Naive thymus-derived CD8-positive, alpha-beta T cell (primary cell): ENCODE data around the gene SBK2. TPM values are rescaled to one million over a fixed set of nuclear protein-coding genes. Genes with fewer than 3 reads are reported as not detected.
A peak's percentile ranks its signal among the peaks of the same experiment; 100 is the strongest.
"Not testable (repeated sequence)": the region's sequence is repeated elsewhere in the genome, so short reads cannot be mapped to it uniquely, and the experiment has no call there.

Experiments
- ATAC-seq, 2 donors: fragments of 150-1000 bp; cut with Tn5 transposase in 1 of 2; sonication (Bioruptor Pico), chemical (Tn5 transposase) in 1 of 2; 1 replicate in 1 of 2; 2 replicates in 1 of 2; pipeline ENCODE4 v1.10.0; 2021; ENCODE audit warnings: mild to moderate bottlenecking in 2 of 2, moderate library complexity in 2 of 2
- POLR2A ChIA-PET: fragments of 350-600 bp; sonication (Branson Sonifier 250); formaldehyde crosslinking; loops from one replicate; lab custom pipeline; 2021; ENCODE audit warnings: antibody characterized with exemption; lab: Charles Lee
- DNase-seq, 10 donors: peaks; one replicate each; pipeline versions ENCODE4 v3.0.0 to v3.0.0-alpha.2; 2020 to 2022
- H3K27ac Mint-ChIP-seq, 10 donors: one replicate each; pipeline ENCODE4 v1.8.0; 2020 to 2022; ENCODE audit warnings: mild to moderate bottlenecking in 10 of 10, mixed read lengths in 10 of 10, moderate library complexity in 4 of 10, inconsistent platforms in 1 of 10
- H3K27me3 Mint-ChIP-seq, 5 donors: one replicate each; pipeline ENCODE4 v1.8.0; 2021 to 2022; ENCODE audit warnings: mixed read lengths in 5 of 5
- H3K36me3 Mint-ChIP-seq, 3 donors: one replicate each; pipeline ENCODE4 v1.8.0; 2020 to 2022; ENCODE audit warnings: mixed read lengths in 3 of 3, mild to moderate bottlenecking in 2 of 3, inconsistent platforms in 1 of 3
- H3K4me1 Mint-ChIP-seq, 4 donors: one replicate each; pipeline ENCODE4 v1.8.0; 2021 to 2022; ENCODE audit warnings: mixed read lengths in 4 of 4
- H3K4me3 Mint-ChIP-seq, 10 donors: one replicate each; pipeline ENCODE4 v1.8.0; 2020 to 2022; ENCODE audit warnings: mild to moderate bottlenecking in 10 of 10, mixed read lengths in 10 of 10, moderate library complexity in 6 of 10, inconsistent platforms in 1 of 10
- H3K9me3 Mint-ChIP-seq, 9 donors: one replicate each; pipeline ENCODE4 v1.8.0; 2020 to 2022; ENCODE audit warnings: mixed read lengths in 9 of 9, mild to moderate bottlenecking in 3 of 9, inconsistent platforms in 1 of 9, moderate library complexity in 1 of 9
- polyA plus RNA-seq, 3 donors: library from polyadenylated mRNA; unstranded; fragments of 300-500 nt; fragmentation: Illumina TruSeq; gene quantifications; one replicate each; pipeline ENCODE4 v1.2.3, GENCODE V29; 2021
- total RNA-seq, 8 experiments: library from RNA in 2 of 8; stranded (reverse) in 2 of 8; gene quantifications; one replicate each; pipeline ENCODE4 v1.2.3 and lab custom pipeline; 2021 to 2026

SBK2 gene
- total and polyA plus RNA-seq, 5 experiments from 2014 or later, result not detected

DNA sequence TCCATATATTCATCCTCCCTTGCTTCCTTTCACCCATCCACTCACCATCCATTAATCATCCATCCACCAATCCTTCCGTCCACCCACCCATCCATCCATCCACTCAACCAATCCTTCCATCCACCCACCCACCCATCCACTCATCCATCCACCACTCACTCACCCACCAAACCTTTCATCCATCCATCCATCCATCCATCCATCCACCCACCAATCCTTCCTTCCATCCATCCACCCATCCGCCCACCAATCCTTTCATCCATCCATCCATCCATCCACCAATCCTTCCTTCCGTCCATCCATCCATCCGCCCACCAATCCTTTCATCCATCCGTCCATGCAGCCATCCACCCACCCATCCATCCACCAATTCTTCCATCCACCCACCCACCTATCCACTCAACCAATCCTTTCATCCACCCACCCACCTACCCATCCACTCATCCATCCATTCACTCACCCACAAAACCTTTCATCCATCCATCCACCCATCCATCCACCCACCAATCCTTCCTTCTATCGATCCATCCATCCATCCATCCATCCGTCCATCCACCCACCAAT lies 5.4 kb upstream of the SBK2 start:
- no peak overlapping the region for H3K4me3 Mint-ChIP-seq
- peaks cover 6 to 30% (median 23%) of the 10 kb centered on the region in 5 donors for H3K27me3 Mint-ChIP-seq
- DNase-seq (no peak), ATAC-seq (no peak)
- no peaks in the 10 kb centered on the region for H3K36me3 Mint-ChIP-seq
- no peak overlapping the region for H3K27ac Mint-ChIP-seq
- peaks cover 0 to 10% (median 0%) of the 10 kb centered on the region in 9 donors for H3K9me3 Mint-ChIP-seq
- POLR2A ChIA-PET, result no interaction called here
- peaks cover 0 to 5% (median 3%) of the 10 kb centered on the region in 4 donors for H3K4me1 Mint-ChIP-seq

DNA sequence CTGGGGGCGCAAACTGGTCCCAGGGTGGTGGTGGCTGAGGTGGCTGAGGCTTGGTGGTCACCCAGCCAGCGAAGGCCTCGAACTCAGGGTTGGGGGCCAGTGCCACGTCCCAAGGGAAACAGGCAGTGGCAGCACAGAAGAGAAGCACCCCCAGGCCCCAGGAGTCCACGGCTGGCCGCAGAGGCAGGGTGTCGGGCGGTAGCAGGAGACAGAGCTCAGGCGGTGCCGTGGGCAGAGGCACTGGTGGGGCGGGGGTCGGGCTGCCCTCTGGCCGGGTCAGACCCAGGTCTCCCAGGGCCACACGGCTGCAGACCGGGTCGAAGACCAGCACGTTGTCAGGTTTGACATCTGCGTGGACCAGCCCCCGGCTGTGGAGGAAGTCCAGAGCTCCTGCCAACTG lies 4.2 kb upstream of the SBK2 start:
- Mint-ChIP-seq H3K27me3 (peaks cover 6 to 23% (median 13%) of the 10 kb centered on the region in 5 donors), H3K9me3 (peaks cover 0 to 10% (median 0%) of the 10 kb centered on the region in 9 donors), H3K4me3 (no peak overlapping the region), H3K36me3 (no peaks in the 10 kb centered on the region), H3K4me1 (peaks cover 0 to 4% (median 0%) of the 10 kb centered on the region in 4 donors), H3K27ac (no peak overlapping the region)
- DNase-seq (no peak), ATAC-seq (no peak)
- POLR2A ChIA-PET, result no interaction called here

DNA sequence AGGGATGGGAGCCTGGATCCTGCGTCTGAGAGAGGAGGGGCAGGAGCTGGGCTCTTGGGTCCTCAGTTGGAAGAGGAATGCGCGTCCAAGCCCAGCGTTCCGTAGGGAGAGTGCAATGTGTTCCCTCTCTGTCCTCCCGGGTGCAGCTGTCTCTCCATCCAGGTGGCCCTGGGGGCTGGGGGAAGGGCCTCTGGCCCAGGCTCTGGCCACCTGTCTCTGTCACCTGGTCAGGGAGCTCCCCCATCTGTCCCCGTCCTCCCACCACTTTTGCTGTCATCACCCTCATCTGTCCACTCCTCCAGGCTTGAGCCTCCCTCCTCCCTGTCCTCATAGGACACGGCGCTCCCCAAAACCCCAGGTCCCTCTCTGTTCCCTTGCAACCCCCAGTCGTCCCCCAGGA lies 3.7 kb upstream of the SBK2 start:
- Mint-ChIP-seq H3K27ac (no peak overlapping the region), H3K4me1 (peaks cover 0 to 3% (median 0%) of the 10 kb centered on the region in 4 donors), H3K4me3 (no peak overlapping the region), H3K27me3 (peaks cover 5 to 18% (median 9%) of the 10 kb centered on the region in 5 donors), H3K9me3 (peaks cover 0 to 10% (median 0%) of the 10 kb centered on the region in 9 donors), H3K36me3 (no peaks in the 10 kb centered on the region)
- DNase-seq (no peak), ATAC-seq (no peak)
- POLR2A ChIA-PET, result no interaction called here

DNA sequence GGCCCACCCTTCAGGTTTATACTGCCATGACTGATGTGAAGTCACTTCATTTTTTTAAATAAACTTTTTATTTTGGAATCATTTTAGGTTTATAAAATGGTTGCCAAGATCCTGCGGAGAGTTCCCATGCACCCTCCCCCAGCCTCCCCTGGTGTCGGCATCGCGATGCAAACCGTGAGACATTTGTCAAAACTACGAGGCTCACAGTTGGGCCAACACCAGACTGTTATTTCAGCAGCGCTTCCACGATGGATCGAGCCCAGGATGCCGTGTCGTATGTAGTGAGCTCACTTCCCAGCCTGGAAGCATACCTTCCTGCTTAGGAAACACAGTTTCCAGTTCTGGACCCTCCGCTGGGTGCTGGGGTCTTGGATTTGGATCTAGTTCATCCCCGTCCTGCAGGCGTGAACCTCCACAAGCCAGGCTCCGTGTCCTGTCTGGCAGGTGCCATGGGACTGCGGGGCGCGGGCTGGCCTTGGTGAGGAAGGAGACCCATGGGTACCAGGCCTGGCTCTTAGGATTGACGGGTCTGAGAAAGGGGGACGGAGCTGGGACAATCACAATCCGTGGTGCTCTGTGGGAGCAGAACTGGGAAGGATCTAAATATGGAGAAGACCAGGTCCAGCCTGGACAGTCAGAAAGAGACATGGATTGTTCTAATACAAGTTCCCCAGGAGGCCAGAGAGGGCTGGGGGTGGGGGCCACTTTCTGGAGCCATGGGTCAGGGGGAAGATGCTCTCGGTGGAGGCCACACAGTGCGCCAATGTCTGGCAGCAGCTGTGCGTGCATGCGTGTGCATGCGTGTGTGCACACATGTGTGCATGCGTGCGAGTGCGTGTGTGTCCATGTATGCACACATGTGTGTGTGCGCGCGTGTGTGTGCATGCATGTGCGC lies 2.4 kb upstream of the SBK2 start:
- Mint-ChIP-seq H3K27me3 (peaks cover 0 to 12% (median 6%) of the 10 kb centered on the region in 5 donors), H3K36me3 (no peaks in the 10 kb centered on the region), H3K4me3 (no peak overlapping the region), H3K27ac (peak overlapping the region in 1 of 10 donors; percentile 76), H3K4me1 (no peaks in the 10 kb centered on the region), H3K9me3 (peaks cover 0 to 10% (median 0%) of the 10 kb centered on the region in 9 donors)
- ATAC-seq (no peak), DNase-seq (no peak)
- POLR2A ChIA-PET, result no interaction called here

DNA sequence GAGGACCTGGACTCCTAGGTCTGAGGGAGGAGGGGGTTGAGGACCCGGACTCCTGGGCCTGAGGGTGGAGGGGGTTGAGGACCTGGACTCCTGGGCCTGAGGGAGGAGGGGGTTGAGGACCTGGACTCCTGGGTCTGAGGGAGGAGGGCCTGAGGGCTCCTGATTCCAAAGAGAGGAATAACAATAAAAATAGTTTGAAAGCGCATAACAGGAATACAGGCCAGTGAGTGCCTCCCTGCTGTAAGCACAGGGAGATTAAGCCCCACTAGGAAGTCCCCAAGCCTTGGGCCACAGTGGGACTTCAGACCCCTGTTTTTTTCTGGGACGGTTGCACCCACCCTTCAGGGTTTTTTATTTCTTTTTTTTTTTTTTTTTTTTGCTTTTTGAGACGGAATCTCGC lies 1.2 kb upstream of the SBK2 start:
- H3K4me3 Mint-ChIP-seq, result no peak overlapping the region
- H3K27me3 Mint-ChIP-seq, result peaks cover 0 to 10% (median 3%) of the 10 kb centered on the region in 5 donors
- DNase-seq (no peak), ATAC-seq (no peak)
- no peak overlapping the region for H3K27ac Mint-ChIP-seq
- POLR2A ChIA-PET, result no interaction called here
- peaks cover 0 to 3% (median 0%) of the 10 kb centered on the region in 9 donors for H3K9me3 Mint-ChIP-seq
- no peaks in the 10 kb centered on the region for H3K36me3 Mint-ChIP-seq
- H3K4me1 Mint-ChIP-seq, result no peaks in the 10 kb centered on the region

DNA sequence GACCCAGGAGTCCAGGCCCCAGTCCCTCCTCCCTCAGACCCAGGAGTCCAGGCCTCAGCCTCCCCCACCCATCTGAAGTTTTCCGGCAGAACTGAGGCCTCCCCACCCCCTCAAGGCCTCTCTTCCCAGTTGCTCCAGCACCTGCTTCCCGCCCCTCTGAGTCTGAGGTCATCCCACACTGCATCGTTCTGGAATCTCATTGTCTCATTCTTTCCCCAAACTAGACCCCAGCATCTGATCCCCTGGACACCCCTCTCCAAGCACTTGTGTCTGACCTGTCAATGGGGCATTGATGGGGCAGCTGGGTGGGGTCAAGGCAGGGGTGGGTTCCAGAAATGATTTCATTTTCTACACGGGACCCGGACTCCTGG lies 793 bp upstream of the SBK2 start:
- DNase-seq (no peak), ATAC-seq (no peak)
- Mint-ChIP-seq H3K36me3 (no peaks in the 10 kb centered on the region), H3K27me3 (peaks cover 0 to 10% (median 3%) of the 10 kb centered on the region in 5 donors), H3K4me3 (no peak overlapping the region), H3K27ac (no peak overlapping the region), H3K4me1 (no peaks in the 10 kb centered on the region), H3K9me3 (no peaks in the 10 kb centered on the region)
- POLR2A ChIA-PET, result no interaction called here

DNA sequence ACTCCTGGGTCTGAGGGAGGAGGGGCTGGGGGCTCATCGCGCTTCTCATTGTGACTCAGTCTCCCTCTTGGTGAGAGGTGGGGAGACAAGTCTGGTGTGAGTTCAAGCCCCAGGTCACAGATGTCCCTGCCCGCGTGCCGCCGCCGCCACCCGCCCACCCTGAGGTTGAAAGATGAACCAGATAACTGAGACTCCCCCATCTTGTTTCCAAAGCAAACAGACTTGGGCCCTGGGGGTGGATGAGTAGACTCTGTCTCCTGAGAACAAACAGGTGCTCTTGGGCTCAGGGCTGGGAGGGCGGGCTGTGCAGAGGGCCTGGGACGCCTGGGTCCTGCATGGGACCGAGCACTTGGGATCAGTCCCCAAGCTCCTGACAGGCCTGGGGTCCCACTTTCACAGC lies 567 bp downstream of the SBK2 start:
- POLR2A ChIA-PET, result no interaction called here
- peaks cover 0 to 7% (median 0%) of the 10 kb centered on the region in 5 donors for H3K27me3 Mint-ChIP-seq
- no peak overlapping the region for H3K27ac Mint-ChIP-seq
- DNase-seq, result no peak
- ATAC-seq, result no peak
- H3K36me3 Mint-ChIP-seq, result no peaks in the 10 kb centered on the region
- no peaks in the 10 kb centered on the region for H3K4me1 Mint-ChIP-seq
- H3K9me3 Mint-ChIP-seq, result no peaks in the 10 kb centered on the region
- H3K4me3 Mint-ChIP-seq, result no peak overlapping the region

DNA sequence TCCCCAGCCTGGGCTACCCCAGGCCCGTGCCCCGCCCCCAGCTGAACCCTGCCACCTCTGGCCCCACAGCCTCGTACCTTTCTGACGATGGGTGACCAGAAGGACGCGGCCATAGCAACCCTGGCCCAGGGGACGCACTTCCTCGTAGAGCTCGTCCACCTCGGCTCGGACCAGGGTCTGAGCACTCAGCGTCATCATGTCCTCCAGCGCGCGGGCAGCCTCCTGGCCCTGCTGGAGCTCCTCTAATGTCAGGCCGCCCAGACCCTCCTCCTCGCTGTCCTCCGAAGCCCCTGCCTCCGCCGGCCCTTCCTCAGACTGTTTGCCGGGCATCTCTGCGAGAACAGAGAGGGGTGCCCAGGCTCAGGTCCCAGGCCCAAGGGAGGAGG lies 975 bp downstream of the SBK2 start:
- DNase-seq (peak in 1 of 10 donors; percentile 36), ATAC-seq (no peak)
- no peaks in the 10 kb centered on the region for H3K4me1 Mint-ChIP-seq
- H3K27ac Mint-ChIP-seq, result no peak overlapping the region
- no peaks in the 10 kb centered on the region for H3K9me3 Mint-ChIP-seq
- H3K36me3 Mint-ChIP-seq, result no peaks in the 10 kb centered on the region
- POLR2A ChIA-PET, result no interaction called here
- no peak overlapping the region for H3K4me3 Mint-ChIP-seq
- peaks cover 0 to 7% (median 0%) of the 10 kb centered on the region in 5 donors for H3K27me3 Mint-ChIP-seq

DNA sequence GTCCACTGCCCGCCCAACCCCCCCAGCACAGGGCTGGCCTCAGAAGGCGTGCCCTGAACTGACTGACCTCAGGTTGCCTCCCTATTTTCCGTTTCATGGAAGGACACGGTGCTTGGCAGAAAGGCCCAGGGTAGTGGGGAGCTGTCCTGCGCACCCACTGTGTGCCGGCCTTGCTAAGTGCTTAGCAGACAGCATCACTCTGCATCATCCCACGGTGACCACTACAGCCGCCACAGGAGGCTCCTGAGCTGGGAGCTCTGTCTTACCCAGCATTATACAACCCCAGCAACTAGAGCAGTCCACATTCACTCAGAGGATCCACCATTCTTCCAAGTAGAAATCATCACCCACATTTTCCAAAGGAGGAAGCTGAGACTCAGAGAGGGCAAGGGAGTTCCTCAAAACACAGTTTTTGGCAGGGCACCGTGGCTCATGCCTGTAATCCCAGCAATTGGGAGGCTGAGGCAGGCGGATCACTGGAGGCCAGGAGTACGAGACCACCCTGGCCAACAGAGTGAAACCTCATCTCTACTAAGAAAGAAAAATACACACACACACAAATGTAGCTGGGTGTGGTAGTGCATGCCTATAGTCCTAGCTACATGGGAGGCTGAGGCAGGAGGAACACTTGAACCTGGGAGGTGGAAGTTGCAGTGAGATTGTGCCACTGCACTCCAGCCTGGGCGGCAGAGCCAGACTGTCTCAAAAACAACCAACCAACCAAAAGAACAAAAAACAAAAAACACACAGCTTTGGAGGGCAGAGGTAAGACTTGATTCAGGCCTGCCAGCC lies 1.6 kb downstream of the SBK2 start:
- H3K36me3 Mint-ChIP-seq, result no peaks in the 10 kb centered on the region
- DNase-seq (no peak), ATAC-seq (no peak)
- peaks cover 0 to 7% (median 0%) of the 10 kb centered on the region in 5 donors for H3K27me3 Mint-ChIP-seq
- H3K4me3 Mint-ChIP-seq, result no peak overlapping the region
- POLR2A ChIA-PET, result no interaction called here
- no peaks in the 10 kb centered on the region for H3K9me3 Mint-ChIP-seq
- no peaks in the 10 kb centered on the region for H3K4me1 Mint-ChIP-seq
- no peak overlapping the region for H3K27ac Mint-ChIP-seq

DNA sequence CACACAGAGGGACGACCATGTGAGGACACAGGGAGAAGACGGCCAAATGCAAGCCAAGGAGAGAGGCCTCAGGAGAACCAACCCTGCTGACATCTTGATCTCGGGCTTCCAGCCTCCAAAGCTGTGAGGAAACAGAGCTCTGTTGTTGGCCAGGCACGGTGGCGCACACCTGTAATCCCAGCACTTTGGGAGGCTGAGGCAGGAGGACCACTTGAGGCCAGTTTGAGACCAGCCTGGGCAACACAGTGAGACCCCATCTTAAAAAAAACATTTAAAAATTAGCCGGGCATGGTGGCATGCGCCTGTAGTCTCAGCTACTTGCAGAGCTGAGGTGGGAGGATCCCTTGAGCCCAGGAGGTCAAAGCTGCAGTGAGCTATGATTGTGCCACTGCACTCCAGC lies 2.7 kb downstream of the SBK2 start:
- DNase-seq, H3K27ac Mint-ChIP-seq, H3K4me3 Mint-ChIP-seq, POLR2A ChIA-PET, H3K27me3 Mint-ChIP-seq, H3K9me3 Mint-ChIP-seq, H3K36me3 Mint-ChIP-seq, ATAC-seq, H3K4me1 Mint-ChIP-seq: not testable (repeated sequence)

DNA sequence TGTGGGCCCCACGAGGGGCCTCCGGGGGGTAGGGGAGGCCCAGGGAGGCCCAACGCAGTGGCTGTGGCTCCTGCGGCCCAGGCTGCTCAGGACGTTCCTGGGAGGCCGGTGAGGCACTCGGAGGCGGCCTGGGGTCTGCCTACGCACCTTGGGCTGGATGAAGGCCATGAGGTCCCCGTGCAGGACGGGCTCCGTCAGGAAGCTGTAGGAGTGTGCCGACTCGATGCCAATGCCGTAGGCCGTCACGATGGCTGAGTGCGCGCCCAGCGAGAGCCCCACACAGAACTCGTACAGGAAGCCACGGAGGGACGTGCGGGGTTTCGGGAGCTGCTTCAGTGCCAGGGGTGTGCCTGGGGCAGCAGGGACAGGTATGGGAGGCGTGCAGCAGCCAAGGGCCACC lies 5.9 kb downstream of the SBK2 start:
- Mint-ChIP-seq H3K4me1 (no peaks in the 10 kb centered on the region), H3K9me3 (no peaks in the 10 kb centered on the region), H3K36me3 (no peaks in the 10 kb centered on the region), H3K4me3 (no peak overlapping the region), H3K27ac (no peak overlapping the region), H3K27me3 (peaks cover 0 to 10% (median 0%) of the 10 kb centered on the region in 5 donors)
- ATAC-seq (no peak), DNase-seq (no peak)
- POLR2A ChIA-PET, result no interaction called here

DNA sequence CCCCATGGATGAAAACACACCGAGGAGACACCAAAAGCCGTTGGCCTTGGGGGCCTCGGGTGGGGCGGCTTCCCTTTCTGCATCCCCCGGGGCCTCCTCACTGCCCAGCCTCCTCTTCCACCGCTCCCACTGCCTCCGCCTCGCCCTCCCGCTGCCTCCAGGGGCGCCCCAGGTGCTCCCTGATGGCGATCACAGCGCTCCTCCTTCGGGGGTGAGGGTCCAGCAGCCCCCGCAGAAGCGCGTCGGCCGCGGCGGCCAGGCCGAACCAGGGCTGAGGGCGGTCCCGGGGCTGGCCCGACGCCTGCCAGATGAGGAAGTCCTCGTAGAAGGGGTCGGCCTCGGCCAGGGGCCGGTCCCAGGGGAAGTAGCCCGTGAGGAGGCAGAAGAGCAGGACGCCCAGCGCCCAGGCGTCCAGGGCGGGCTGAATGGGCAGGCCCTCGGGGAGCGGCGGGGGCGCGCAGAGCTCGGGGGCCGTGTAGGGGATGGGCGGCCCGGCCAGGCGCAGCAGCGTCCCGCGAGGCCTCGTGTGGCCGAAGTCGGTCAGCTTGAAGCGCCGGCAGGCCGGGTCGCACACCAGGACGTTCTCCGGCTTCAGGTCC lies 7.2 kb downstream of the SBK2 start:
- POLR2A ChIA-PET, result interaction anchor here (0.6 kb wide), 1 partner anchor 23 kb away, joined by 4 read pairs; no protein-coding TSS in a partner anchor
- no peaks in the 10 kb centered on the region for H3K9me3 Mint-ChIP-seq
- H3K36me3 Mint-ChIP-seq, result no peaks in the 10 kb centered on the region
- ATAC-seq, result no peak
- H3K27ac Mint-ChIP-seq, result no peak overlapping the region
- H3K27me3 Mint-ChIP-seq, result peaks cover 0 to 15% (median 2%) of the 10 kb centered on the region in 5 donors
- DNase-seq, result no peak
- no peak overlapping the region for H3K4me3 Mint-ChIP-seq
- H3K4me1 Mint-ChIP-seq, result no peaks in the 10 kb centered on the region
